Esophagus squamous epithelium (tissue), 4 donors: ENCODE results near the gene HBD.

Experiments used
- POLR2A ChIP-seq, 4 donors: fragments of 450-650 bp; IDR thresholded peaks; one replicate each; pipeline ENCODE4 v1.6.1; 2017; ENCODE audit warnings: antibody characterized with exemption in 4 of 4, mild to moderate bottlenecking in 4 of 4, moderate library complexity in 3 of 4
- TF ChIP-seq, protein P1 (sequence below), 6 experiments: fragments of 450-650 bp in 4 of 6; fragments of 200-600 bp in 2 of 6; sonication (generic) in 2 of 6; IDR thresholded peaks; one replicate each; pipeline ENCODE4 v1.5.1; 2016 to 2019; ENCODE audit warnings: antibody characterized with exemption in 6 of 6, mild to moderate bottlenecking in 4 of 6, moderate library complexity in 4 of 6

DNA sequence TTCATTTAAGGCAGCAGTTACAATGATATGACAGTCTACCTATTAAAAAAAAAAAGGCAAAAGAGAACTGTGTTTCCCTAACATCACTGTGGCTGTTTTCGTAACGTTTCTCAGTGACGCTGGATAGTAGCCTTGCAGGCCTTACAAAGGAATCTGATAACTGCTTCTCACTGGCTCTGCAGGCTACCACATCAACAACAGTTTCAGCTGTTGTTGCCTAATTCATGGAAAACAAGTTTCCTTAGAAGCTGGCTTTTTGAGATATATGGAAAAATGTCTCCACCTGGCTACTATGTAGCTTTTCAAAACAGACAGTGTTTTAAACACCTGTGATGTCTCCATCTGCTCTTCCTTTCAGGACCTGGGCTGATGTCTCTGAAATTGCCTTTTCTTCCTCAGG lies 37.6 kb downstream of the HBD start:
- TF ChIP-seq, protein P1, sequence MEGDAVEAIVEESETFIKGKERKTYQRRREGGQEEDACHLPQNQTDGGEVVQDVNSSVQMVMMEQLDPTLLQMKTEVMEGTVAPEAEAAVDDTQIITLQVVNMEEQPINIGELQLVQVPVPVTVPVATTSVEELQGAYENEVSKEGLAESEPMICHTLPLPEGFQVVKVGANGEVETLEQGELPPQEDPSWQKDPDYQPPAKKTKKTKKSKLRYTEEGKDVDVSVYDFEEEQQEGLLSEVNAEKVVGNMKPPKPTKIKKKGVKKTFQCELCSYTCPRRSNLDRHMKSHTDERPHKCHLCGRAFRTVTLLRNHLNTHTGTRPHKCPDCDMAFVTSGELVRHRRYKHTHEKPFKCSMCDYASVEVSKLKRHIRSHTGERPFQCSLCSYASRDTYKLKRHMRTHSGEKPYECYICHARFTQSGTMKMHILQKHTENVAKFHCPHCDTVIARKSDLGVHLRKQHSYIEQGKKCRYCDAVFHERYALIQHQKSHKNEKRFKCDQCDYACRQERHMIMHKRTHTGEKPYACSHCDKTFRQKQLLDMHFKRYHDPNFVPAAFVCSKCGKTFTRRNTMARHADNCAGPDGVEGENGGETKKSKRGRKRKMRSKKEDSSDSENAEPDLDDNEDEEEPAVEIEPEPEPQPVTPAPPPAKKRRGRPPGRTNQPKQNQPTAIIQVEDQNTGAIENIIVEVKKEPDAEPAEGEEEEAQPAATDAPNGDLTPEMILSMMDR (IDR thresholded peaks at IDR 0.05), result no peak
- no peak for TF ChIP-seq POLR2A (IDR thresholded peaks at IDR 0.05)
